GM12864 (cell line): ENCODE results near the gene FIG4.

ENCODE experiments used
- DNase-seq: peaks from one replicate; pipeline ENCODE4 v3.0.0-alpha.2; 2011; ENCODE audit warnings: low read depth
- H3K4me3 ChIP-seq: 2 replicates; pipeline ENCODE4 v1.5.1; 2011; ENCODE audit warnings: mild to moderate bottlenecking, low read depth, low read length, control low read depth
- TF ChIP-seq, protein P1 (sequence below): IDR thresholded peaks from 2 replicates; pipeline ENCODE4 v1.5.1; 2011; ENCODE audit warnings: low read depth, mild to moderate bottlenecking, moderate library complexity, low read length, control low read depth, inconsistent platforms; ENCODE audit errors: missing control alignments

FIG4 gene

DNA sequence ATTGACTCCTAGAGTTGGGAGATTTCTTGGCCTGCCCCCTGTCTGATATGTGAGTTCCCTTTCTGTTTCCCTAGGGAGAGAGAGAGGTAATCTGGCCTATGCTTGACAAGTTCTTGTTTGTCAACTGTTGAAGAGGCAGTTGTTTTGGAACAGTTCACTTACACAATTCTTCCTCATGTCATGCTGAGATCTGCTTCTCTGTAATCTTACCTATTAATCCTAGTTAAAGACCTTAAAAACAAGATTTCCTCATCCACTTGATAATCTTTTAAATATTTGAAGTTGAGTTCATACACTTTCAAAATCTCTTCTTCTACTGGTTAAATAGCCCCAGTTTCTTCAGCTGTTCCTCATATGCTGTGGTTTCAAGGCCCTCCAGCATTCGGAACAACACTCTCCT, 89.9 kb downstream of the FIG4 start:
- no peak for DNase-seq
- TF ChIP-seq, protein P1, sequence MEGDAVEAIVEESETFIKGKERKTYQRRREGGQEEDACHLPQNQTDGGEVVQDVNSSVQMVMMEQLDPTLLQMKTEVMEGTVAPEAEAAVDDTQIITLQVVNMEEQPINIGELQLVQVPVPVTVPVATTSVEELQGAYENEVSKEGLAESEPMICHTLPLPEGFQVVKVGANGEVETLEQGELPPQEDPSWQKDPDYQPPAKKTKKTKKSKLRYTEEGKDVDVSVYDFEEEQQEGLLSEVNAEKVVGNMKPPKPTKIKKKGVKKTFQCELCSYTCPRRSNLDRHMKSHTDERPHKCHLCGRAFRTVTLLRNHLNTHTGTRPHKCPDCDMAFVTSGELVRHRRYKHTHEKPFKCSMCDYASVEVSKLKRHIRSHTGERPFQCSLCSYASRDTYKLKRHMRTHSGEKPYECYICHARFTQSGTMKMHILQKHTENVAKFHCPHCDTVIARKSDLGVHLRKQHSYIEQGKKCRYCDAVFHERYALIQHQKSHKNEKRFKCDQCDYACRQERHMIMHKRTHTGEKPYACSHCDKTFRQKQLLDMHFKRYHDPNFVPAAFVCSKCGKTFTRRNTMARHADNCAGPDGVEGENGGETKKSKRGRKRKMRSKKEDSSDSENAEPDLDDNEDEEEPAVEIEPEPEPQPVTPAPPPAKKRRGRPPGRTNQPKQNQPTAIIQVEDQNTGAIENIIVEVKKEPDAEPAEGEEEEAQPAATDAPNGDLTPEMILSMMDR: no peak
- no peak overlapping the region for H3K4me3 ChIP-seq

DNA sequence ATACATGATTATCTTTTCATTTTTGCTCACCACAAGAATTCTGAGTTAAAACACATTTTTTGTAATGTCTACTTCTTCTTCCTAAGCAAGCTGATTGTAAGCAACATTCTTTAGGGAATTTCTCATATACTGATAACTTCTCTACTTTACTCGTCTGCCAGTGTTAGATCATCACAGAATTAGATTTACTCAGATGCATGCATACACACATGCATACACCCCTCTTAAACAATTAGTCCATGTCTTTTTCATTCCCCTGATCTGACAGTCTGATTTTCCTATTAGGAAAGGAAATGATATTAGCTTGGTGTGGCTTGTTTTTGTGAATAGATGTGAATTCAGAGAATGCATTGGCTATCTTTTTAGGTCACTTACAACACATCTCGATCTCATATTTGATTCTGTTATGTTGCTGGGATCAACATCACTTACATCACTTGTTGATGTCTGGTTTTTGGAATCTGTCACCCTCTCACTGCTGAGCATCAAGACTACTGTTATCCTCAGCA, 91.4 kb downstream of the FIG4 start:
- TF ChIP-seq, protein P1: no peak
- no peak overlapping the region for H3K4me3 ChIP-seq
- no peak for DNase-seq

DNA sequence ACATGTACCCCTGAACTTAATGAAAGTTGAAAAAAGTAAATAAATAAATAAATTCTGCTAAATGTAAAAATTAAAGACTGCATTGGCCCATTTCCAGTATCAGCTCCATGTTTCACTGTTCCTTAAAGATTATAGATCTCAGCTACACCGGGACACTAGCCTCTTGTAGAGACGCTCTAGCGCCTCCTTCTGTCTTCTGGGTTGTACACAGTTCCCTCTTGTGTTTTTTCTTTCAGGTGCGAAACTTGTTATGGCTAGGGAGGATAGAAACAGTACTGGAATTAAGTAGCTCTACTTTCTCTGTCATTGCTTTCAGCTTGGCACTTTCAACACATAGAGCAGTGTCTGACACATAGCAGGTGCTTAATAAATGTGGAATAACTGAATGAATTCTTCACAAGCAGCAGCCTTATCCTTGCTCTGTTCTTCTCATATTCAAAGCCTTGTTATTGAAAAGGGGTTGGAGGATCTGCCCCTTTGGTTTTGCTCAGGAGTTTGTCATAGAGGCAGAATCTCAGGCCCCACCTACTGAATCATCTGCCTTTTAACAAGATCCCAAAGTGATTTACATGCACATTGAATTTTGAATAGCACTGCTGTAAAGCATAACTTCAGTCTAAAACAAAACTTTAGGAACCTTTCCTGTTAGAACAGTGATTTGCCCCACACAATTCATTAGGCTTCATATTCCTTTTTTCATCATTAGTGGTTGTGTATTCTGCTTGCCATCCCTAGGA, 92.3 kb downstream of the FIG4 start:
- H3K4me3 ChIP-seq: no peak overlapping the region
- TF ChIP-seq, protein P1: peak; percentile 25
- DNase-seq: no peak

DNA sequence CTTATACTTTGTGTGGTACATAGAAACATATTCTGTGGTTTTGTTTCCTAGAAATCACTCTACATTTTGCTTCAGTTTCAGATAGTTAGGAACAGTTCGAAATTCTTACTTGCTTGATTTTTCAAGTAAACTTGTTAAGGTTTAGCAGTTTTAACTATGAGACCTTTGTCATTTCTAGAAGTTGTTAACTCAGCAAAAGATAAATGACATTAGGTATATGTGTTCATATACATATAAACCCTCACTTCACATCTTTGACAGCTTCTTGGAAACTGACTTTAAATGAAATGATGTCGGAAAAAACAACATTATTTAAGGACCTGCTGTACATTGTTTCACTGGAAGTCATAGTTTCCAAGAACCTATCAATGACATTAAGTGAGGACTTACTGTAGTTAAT, 96.2 kb downstream of the FIG4 start:
- H3K4me3 ChIP-seq: no peak overlapping the region
- DNase-seq: no peak
- TF ChIP-seq, protein P1: no peak

DNA sequence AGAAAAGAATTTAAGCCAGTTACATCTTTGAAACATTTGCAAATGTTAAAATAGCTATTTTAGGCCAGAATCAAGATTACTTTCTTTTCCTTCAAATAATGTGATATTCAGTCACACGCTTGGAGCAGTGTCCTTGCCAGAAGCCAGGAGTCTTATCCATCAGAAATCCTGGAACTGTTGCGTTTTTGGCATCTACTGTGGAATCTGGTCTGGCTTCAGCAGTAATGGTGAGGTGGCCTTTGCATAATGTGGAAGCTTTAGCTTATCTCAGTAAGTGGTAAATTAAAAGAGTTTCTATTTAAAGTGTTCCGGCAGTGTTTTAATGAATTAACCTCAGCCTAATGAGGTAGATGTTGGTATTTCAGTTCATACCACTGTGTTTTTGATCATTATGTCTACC, 97.6 kb downstream of the FIG4 start:
- TF ChIP-seq, protein P1: no peak
- DNase-seq: no peak
- H3K4me3 ChIP-seq: no peak overlapping the region

DNA sequence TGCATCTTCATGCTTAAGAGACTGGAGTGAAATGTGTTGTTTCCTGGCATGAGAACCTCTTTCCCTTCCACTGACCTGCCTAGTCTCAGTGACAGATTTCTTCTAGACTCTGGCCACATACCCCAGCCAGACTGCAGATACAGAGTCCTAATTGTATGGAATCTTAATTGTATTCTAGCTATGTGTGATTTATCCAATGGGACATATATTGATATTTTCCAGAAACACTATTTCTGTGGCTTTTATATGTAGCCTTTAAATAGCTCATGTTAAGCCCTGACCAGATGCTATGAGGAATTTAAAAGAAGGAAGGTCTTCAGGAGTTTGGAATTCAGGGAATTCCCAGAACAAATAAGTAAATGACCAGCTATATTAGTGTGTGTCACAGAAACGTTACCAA, 99.0 kb downstream of the FIG4 start:
- H3K4me3 ChIP-seq: no peak overlapping the region
- DNase-seq: no peak
- TF ChIP-seq, protein P1: no peak

DNA sequence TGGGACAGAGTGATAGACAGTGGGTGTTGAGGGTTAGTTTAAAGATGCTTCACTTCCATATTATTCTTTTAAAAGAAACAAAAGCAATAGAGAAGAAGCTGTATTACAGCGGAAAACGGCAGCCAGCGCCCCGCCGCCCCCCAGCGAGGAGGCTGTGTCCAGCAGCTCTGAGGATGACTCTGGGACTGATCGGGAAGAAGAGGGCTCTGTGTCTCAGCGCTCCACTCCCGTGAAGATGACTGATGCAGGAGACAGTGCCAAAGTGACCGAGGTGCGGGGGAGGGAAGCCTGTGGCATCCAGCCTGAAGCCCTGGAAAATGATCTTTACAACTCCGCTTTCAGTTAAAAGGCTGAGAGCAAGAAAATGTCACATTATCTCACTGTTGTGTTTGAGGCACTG, 100.2 kb downstream of the FIG4 start:
- no peak for DNase-seq
- TF ChIP-seq, protein P1: no peak
- H3K4me3 ChIP-seq: no peak overlapping the region
